SK-N-SH (cell line): Measurements from ENCODE around the gene SLC12A4. TPM values are rescaled to one million over a fixed set of nuclear protein-coding genes. Genes with fewer than 3 reads are reported as not detected.

Source experiments
- CTCF ChIA-PET: fragments of 300-600, 350-600 bp; formaldehyde crosslinking; extraction: SDS; loops from one replicate; lab custom pipeline; 2021; lab: Yijun Ruan, JAX
- POLR2A ChIA-PET: fragments of 350-600 bp; sonication (Branson Sonifier 250); formaldehyde crosslinking; extraction: SDS; loops from one replicate; lab custom pipeline; 2020; ENCODE audit warnings: antibody characterized with exemption, inconsistent platforms; lab: Yijun Ruan, JAX
- DNase-seq: peaks from one replicate; pipeline ENCODE4 v3.0.0; 2012
- H2AFZ ChIP-seq: fragments of 200-600 bp; sonication (generic); 2 replicates; pipeline ENCODE4 v1.8.1; 2016; ENCODE audit warnings: antibody characterized with exemption, mild to moderate bottlenecking, low read depth
- H3F3A ChIP-seq: fragments of 200-600 bp; sonication (generic); replicated peaks from 2 replicates; pipeline ENCODE3; 2016; ENCODE audit warnings: antibody characterized with exemption, mild to moderate bottlenecking; ENCODE audit not compliant: insufficient read depth
- H3K27ac ChIP-seq, 2 experiments: fragments of 200-500 bp in 1 of 2; fragments of 200-600 bp in 1 of 2; sonication (Bioruptor generic) in 1 of 2; sonication (generic), shearing (Covaris generic) in 1 of 2; 2 replicates each; pipeline versions ENCODE4 v1.5.1 to v1.6.1; 2014 to 2016; ENCODE audit warnings: low read depth in 2 of 2, inconsistent platforms in 1 of 2, low read length in 1 of 2, mild to moderate bottlenecking in 1 of 2, mixed read lengths in 1 of 2
- H3K27me3 ChIP-seq: fragments of 200-600 bp; sonication (generic), shearing (Covaris generic); 2 replicates; pipeline ENCODE4 v1.6.1; 2016; ENCODE audit warnings: mixed run types; ENCODE audit not compliant: insufficient read depth
- H3K36me3 ChIP-seq, 2 experiments: fragments of 200-500 bp in 1 of 2; fragments of 200-600 bp in 1 of 2; sonication (Bioruptor generic) in 1 of 2; sonication (generic) in 1 of 2; replicated peaks in 1 of 2; 2 replicates each; pipeline versions ENCODE3 to v1.5.1; 2014 to 2016; ENCODE audit warnings: low read length in 1 of 2, mild to moderate bottlenecking in 1 of 2; ENCODE audit not compliant: insufficient read depth in 2 of 2, control insufficient read depth in 1 of 2
- H3K4me1 ChIP-seq, 2 experiments: fragments of 200-500 bp in 1 of 2; fragments of 200-600 bp in 1 of 2; sonication (Bioruptor generic) in 1 of 2; sonication (generic), shearing (Covaris generic) in 1 of 2; 2 replicates each; pipeline versions ENCODE4 v1.5.1 to v1.6.1; 2014 to 2016; ENCODE audit warnings: low read depth in 1 of 2, low read length in 1 of 2, mixed run types in 1 of 2; ENCODE audit not compliant: insufficient read depth in 2 of 2, control insufficient read depth in 1 of 2
- H3K4me2 ChIP-seq: fragments of 200-600 bp; sonication (generic), shearing (Covaris generic); 2 replicates; pipeline ENCODE4 v1.6.1; 2017; ENCODE audit warnings: mixed run types
- H3K4me3 ChIP-seq, 2 experiments: fragments of 200-500 bp in 1 of 2; fragments of 200-600 bp in 1 of 2; sonication (Bioruptor generic) in 1 of 2; sonication (generic), shearing (Covaris generic) in 1 of 2; 2 replicates each; pipeline versions ENCODE4 v1.5.1 to v1.8.1; 2014 to 2016; ENCODE audit warnings: low read depth in 2 of 2, inconsistent platforms in 1 of 2, low read length in 1 of 2, mild to moderate bottlenecking in 1 of 2, mixed read lengths in 1 of 2, moderate library complexity in 1 of 2
- H3K79me2 ChIP-seq: fragments of 200-600 bp; sonication (generic); 2 replicates; pipeline ENCODE4 v1.8.1; 2017; ENCODE audit warnings: mild to moderate bottlenecking; ENCODE audit not compliant: insufficient read depth
- H3K9ac ChIP-seq: fragments of 200-600 bp; sonication (generic); 2 replicates; pipeline ENCODE4 v1.6.1; 2017; ENCODE audit warnings: mixed run types
- H3K9me2 ChIP-seq: fragments of 200-600 bp; sonication (generic); 2 replicates; pipeline ENCODE4 v1.6.1; 2017; ENCODE audit warnings: mixed run types
- H3K9me3 ChIP-seq: fragments of 200-600 bp; sonication (generic); 2 replicates; pipeline ENCODE4 v1.6.1; 2017; ENCODE audit warnings: mixed run types, mild to moderate bottlenecking, moderate library complexity
- H4K20me1 ChIP-seq: fragments of 200-600 bp; sonication (generic); 2 replicates; pipeline ENCODE4 v1.6.1; 2017; ENCODE audit warnings: mild to moderate bottlenecking, mixed run types; ENCODE audit not compliant: insufficient read depth
- CHD2 ChIP-seq: fragments of 150-350 bp; IDR thresholded peaks from 2 replicates; pipeline ENCODE4 v1.6.1; 2018; ENCODE audit warnings: low read length; ENCODE audit not compliant: partially characterized antibody
- EP300 ChIP-seq, 2 experiments: IDR thresholded peaks; 2 replicates each; pipeline versions ENCODE4 v1.4.0 to v1.6.1; 2012; ENCODE audit warnings: borderline replicate concordance in 1 of 2, low read depth in 1 of 2, low read length in 1 of 2
- GATA2 ChIP-seq: sonication (generic); formaldehyde crosslinking; IDR thresholded peaks from 2 replicates; pipeline ENCODE4 v1.5.0; 2020; ENCODE audit warnings: mild to moderate bottlenecking, missing genetic modification reagents
- IRF3 ChIP-seq: fragments of 150-350 bp; IDR thresholded peaks from 2 replicates; pipeline ENCODE4 v1.6.1; 2016; ENCODE audit warnings: mild to moderate bottlenecking, low read depth, low read length
- MAX ChIP-seq: IDR thresholded peaks from 2 replicates; pipeline ENCODE4 v1.4.0; 2012; ENCODE audit warnings: low read depth
- MEF2A ChIP-seq: IDR thresholded peaks from 2 replicates; pipeline ENCODE4 v1.4.0; 2012; ENCODE audit warnings: low read depth, borderline replicate concordance
- NFIC ChIP-seq: IDR thresholded peaks from 2 replicates; pipeline ENCODE4 v1.4.0; 2012; ENCODE audit warnings: borderline replicate concordance
- POLR2AphosphoS5 ChIP-seq: IDR thresholded peaks from 2 replicates; pipeline ENCODE4 v1.6.1; 2012; ENCODE audit warnings: low read depth, low read length
- REST ChIP-seq: IDR thresholded peaks from 2 replicates; pipeline ENCODE4 v1.6.1; 2012; ENCODE audit warnings: mild to moderate bottlenecking, low read depth, low read length, moderate library complexity
- RXRA ChIP-seq: IDR thresholded peaks from 2 replicates; pipeline ENCODE4 v1.4.0; 2012; ENCODE audit warnings: low read depth, mild to moderate bottlenecking, borderline replicate concordance
- SIN3A ChIP-seq: IDR thresholded peaks from 2 replicates; pipeline ENCODE4 v1.6.1; 2012; ENCODE audit warnings: low read depth, mild to moderate bottlenecking, low read length, moderate library complexity, borderline replicate concordance
- SMC3 ChIP-seq: IDR thresholded peaks from 2 replicates; pipeline ENCODE4 v1.6.1; 2012; ENCODE audit warnings: low read depth, low read length, improper control_type of control experiment
- TCF12 ChIP-seq: IDR thresholded peaks from 2 replicates; pipeline ENCODE4 v1.4.0; 2012
- TEAD4 ChIP-seq: IDR thresholded peaks from 2 replicates; pipeline ENCODE4 v1.4.0; 2012; ENCODE audit warnings: mild to moderate bottlenecking, borderline replicate concordance; ENCODE audit not compliant: insufficient read depth
- WGBS: methylation state at CpG from one replicate; pipeline ENCODE4 v1.1.6; 2017; ENCODE audit warnings: low lambda C conversion rate; 5-methylcytosine and 5-hydroxymethylcytosine counted together
- polyA plus RNA-seq, 3 experiments: library from polyadenylated mRNA; depleted of rRNA; stranded (reverse); fragments of >200 nt; gene quantifications; 2 replicates each; pipeline ENCODE4 v1.2.3, GENCODE V29; 2012

The SLC12A4 gene
- polyA plus RNA-seq, 1 of the 3 experiments (the other 2 are of a cell fraction): 75.8 TPM

GRCh38 chr16:67982011-67982696, 13.7 kb upstream of the SLC12A4 start:
- no peaks in the 10 kb centered on the region for H3K79me2 ChIP-seq

More at GRCh38 chr16:67982011-67982696, 13.7 kb upstream of the SLC12A4 start:
- POLR2A ChIA-PET: no interaction called here
- H3K27ac ChIP-seq: no peak overlapping the region
- peaks cover 0 to 3% of the 10 kb centered on the region in 2 experiments; a peak in 1 of 4 replicates for H3K4me1 ChIP-seq
- H3K36me3 ChIP-seq: no peaks in the 10 kb centered on the region
- no peak overlapping the region for H2AFZ ChIP-seq
- H3F3A ChIP-seq: no peaks in the 10 kb centered on the region
- no peaks in the 10 kb centered on the region; the same call in 1 of the 2 replicates for H3K27me3 ChIP-seq
- no peak for DNase-seq
- H3K4me2 ChIP-seq: no peak overlapping the region
- H3K4me3 ChIP-seq: no peak overlapping the region
- WGBS: 84% methylated on average over 25 of the region's 49 CpGs
- H3K9me2 ChIP-seq: no peaks in the 10 kb centered on the region
- H3K9ac ChIP-seq: no peak overlapping the region
- H4K20me1 ChIP-seq: no peaks in the 10 kb centered on the region
- no peaks in the 10 kb centered on the region for H3K9me3 ChIP-seq
- CTCF ChIA-PET: interaction anchor here (0.8 to 1.2 kb wide), 2 partner anchors 9 to 40 kb away, joined by 3 to 4 read pairs; no protein-coding TSS in a partner anchor
- no peak for TF ChIP-seq GATA2
- TF ChIP-seq SMC3: no peak
- no peak for TF ChIP-seq TCF12
- no peak for TF ChIP-seq MAX
- TF ChIP-seq CHD2: no peak
- TF ChIP-seq RXRA: no peak
- TF ChIP-seq SIN3A: no peak
- no peak for TF ChIP-seq MEF2A
- TF ChIP-seq NFIC: no peak
- TF ChIP-seq IRF3: no peak
- no peak for TF ChIP-seq TEAD4
- TF ChIP-seq POLR2AphosphoS5: no peak
- no peak for TF ChIP-seq EP300 (IDR thresholded peaks at IDR 0.05; ENCODE audit: borderline replicate concordance in 1 of 2, low read depth in 1 of 2, low read length in 1 of 2)
- TF ChIP-seq REST: no peak
